Cortex of kidney (tissue), 1 donor: ENCODE results near the gene CDKN2B-AS1.
"Not testable (repeated sequence)": the region's sequence is repeated elsewhere in the genome, so short reads cannot be mapped to it uniquely, and the experiment has no call there.

ENCODE experiments used
- DNase-seq: peaks from one replicate; lab custom pipeline; 2025; lab: John Stamatoyannopoulos, UW

The CDKN2B-AS1 gene

GRCh38 chr9:21994556-21995005 lies at the start of gene CDKN2B-AS1:
CDKN2B-AS1 (plus strand) TSS chr9:21994791.
- no peak for DNase-seq

DNA sequence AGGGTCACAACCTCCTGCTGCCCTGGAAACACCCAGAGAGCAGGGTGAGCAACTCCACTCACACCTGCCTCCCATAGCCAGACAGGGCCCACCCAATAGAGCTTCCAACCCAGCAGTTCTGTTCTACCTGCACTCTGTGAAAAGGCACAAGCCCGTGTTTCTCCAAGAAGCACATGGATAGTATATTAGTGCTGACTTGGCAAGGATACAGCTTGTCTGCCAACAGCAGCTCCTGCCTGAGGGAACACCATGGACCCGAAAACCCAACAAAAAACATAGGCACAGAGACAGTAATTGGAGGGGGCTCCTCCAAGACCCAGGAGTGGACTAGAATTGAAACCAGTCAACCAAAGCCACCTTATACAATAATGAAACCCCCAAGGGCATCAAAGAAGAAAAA lies 49.0 kb upstream of the CDKN2B-AS1 start:
- DNase-seq = no peak

DNA sequence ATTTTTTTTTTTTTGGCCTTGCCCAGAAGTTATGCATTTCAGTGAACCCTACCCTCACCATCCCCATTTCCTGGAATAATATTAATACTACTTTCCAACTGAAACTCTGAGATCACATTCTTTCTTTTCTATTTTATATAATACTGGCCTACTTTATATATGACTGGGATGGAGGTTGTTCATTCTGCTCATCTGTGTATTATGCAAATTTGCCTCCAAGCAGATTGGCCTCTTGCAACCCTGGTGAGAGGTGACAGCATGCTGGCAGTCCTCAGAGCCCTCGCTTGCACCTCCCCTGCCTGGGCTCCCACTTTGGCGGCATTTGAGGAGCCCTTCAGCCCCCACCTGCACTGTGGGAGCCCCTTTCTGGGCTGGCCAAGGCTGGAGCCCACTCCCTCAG lies 35.8 kb upstream of the CDKN2B-AS1 start:
- DNase-seq = no peak

GRCh38 chr9:21959268-21959667 lies 35.3 kb upstream of the CDKN2B-AS1 start:
- DNase-seq = not testable (repeated sequence)

GRCh38 chr9:21961569-21961968 lies 33.0 kb upstream of the CDKN2B-AS1 start:
- no peak for DNase-seq

DNA sequence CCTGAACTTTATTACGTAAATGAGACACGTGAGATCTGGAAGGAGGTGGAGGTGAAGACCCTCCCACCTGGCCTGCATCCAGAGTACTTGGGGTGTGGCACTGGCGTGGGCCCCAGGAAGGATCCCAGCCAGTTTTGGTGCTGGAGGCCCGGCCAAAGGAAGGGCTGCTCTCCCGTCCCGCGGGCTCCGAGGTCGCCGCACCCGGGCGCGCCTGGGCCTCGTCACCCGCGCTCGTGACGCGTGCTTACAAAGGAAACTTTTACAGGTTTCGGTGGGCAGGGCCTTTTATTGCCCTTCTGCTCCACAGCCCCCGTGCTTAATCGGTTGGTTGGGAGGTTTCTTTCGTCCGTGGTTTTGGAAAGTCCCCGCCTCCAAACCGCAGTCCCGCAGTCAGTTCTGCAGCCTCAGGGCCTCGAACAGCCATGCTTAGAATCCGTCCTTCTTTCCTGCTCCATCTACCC lies 29.6 kb upstream of the CDKN2B-AS1 start:
- DNase-seq = no peak

GRCh38 chr9:21965401-21965951 lies 29.1 kb upstream of the CDKN2B-AS1 start:
- no peak for DNase-seq

GRCh38 chr9:21966140-21966851 lies 28.3 kb upstream of the CDKN2B-AS1 start:
- no peak for DNase-seq

GRCh38 chr9:21967169-21967568 lies 27.4 kb upstream of the CDKN2B-AS1 start:
- DNase-seq = no peak

GRCh38 chr9:21967702-21968101 lies 26.9 kb upstream of the CDKN2B-AS1 start:
- DNase-seq = no peak

DNA sequence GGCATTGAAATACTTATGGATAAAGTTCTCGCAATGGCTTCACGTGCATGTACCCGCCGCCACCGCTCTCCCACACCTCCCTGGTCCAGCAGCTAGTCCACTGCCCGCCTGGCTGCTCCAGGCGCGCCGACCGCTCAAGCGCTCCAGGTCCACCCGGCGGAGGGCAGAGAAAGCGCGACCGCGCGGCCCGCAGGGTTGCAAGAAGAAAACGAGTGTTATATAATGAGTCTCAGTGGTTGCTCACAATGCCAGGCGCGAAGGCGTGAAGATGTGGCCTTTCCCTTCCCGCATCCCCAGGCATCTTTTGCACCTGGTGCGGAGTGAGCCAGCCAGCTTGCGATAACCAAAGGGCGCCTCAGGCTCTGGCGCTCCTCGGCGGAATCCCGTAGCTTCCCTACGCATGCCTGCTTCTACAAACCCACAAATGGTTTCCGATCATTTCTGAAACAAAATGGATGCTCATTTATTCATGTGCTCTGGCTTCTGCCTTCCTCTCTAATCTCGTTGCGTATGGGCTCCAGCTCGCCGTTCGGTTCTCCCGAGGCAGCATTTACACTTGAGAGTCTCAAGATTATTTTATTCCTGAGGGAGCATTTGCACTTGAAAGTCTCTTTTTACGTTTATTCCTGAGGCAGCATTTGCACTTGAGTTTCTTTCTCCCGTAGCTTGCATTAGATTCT lies 26.1 kb upstream of the CDKN2B-AS1 start:
- no peak for DNase-seq

DNA sequence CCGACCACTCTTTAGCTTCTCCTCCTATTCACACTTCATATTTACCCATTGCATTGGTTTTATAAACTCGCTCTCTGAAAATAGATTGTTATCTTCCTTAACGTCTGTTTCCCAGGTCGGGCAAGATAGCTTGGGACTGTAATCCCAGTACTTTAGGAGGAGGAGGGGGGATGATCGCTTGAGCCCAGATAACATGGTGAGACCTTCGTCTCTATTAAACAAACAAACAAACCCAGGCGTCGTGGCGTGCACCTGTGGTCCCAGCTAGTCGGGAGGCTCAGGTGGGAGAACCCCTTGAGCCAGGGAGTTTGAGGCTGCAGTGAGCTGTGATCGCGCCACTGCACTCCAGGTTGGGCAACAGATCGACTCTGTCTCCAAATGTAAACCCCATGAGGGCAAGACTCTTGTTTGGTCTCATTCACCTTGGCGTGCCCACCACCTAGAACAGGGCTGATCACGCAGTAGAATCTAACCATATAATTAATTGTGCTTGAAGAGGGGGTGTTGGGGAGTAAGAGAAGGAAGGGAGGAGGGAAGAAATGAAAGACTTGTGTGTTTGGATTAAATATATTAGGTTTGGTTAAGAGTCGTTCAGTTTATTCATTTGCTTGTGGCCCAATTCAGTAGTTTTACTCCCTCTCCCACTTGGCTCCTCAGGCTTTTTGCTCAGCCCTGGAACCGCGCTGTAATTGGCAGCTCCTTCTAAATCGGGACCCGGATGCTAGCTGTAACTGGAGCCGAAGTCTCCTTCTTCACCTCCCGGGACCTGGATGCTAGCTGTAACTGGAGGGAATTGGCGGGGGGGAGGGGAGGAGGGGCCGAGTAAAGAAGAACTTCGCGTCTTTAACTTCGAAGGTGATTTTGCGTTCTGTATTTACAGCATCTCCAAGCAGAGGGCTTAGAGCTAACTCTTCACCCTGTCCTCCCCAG lies 25.3 kb upstream of the CDKN2B-AS1 start:
- no peak for DNase-seq

- no peak for DNase-seq
These were observed 24.4 kb upstream of the CDKN2B-AS1 start for GRCh38 chr9:21969951-21970799.

- DNase-seq = no peak
These were observed 23.6 kb upstream of the CDKN2B-AS1 start for GRCh38 chr9:21970800-21971640.

- no peak for DNase-seq
These were observed 22.2 kb upstream of the CDKN2B-AS1 start for GRCh38 chr9:21972361-21972760.

DNA sequence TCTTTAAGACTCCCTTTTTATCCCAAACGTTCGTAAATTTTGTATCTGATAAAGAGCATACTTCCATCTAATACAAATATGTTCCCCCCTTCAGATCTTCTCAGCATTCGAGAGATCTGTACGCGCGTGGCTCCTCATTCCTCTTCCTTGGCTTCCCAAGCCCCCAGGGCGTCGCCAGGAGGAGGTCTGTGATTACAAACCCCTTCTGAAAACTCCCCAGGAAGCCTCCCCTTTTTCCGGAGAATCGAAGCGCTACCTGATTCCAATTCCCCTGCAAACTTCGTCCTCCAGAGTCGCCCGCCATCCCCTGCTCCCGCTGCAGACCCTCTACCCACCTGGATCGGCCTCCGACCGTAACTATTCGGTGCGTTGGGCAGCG lies 20.3 kb upstream of the CDKN2B-AS1 start:
- no peak for DNase-seq

- DNase-seq = no peak
These were observed 19.7 kb upstream of the CDKN2B-AS1 start for GRCh38 chr9:21974722-21975409.

DNA sequence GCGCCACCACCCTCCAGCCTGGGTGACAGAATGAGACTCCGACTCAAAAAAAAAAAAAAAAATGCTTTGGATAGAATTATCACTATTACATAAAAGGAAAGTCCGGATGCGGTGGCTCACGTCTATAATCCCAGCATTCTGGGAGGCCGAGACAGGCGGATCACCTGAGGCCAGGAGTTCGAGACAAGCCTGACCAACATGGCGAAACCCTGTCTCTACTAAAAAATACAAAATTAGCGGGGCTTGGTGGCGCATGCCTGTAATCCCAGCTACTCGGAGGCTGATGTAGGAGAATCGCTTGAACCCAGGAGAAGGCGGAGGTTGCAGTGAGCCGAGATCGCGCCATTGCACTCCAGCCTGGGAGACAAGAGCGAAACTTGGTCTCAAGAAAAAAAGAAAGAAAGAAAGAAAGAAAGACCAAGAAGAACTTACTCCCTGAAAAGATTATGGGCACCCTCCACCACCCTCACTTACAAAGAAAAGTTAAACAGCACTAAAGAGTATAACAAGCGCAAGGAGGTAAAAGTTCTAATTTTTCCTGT lies 18.2 kb upstream of the CDKN2B-AS1 start:
- DNase-seq = no peak

DNA sequence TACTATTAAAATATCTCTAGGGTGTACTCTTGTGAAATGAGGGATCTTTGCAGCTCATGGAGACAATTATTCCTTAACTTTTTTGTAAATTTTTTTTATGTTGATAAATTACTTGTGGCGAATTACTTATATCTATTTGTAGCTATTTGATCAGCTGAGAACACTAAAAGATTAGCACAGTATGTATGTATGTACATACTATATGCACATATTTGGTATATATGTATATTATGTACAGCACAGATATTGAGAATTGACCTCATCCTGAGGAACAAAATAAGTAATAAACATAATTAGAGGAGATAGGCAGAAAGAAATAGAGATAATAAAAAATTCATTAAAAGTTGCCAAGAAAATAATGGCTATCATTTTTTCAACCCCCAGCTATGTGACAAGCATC lies 12.2 kb upstream of the CDKN2B-AS1 start:
- DNase-seq = no peak
